Epithelial cell of esophagus (primary cell): ENCODE data around the gene GPR3.

ENCODE experiments used
- DNase-seq: peaks from one replicate; pipeline ENCODE4 v3.0.0; 2010; ENCODE audit warnings: low read depth
- H3K4me3 ChIP-seq: 2 replicates; pipeline ENCODE4 v1.5.1; 2011; ENCODE audit warnings: mild to moderate bottlenecking, low read length, control low read depth
- TF ChIP-seq, protein P1 (sequence below): IDR thresholded peaks from 2 replicates; pipeline ENCODE4 v1.5.1; 2011; ENCODE audit warnings: low read depth, mild to moderate bottlenecking, low read length, control low read depth, inconsistent platforms; ENCODE audit not compliant: insufficient read depth; ENCODE audit errors: missing control alignments

GPR3 gene

GRCh38 chr1:27393641-27394281 lies 1.3 kb downstream of the GPR3 start:
- no peak overlapping the region for H3K4me3 ChIP-seq
- TF ChIP-seq, protein P1, sequence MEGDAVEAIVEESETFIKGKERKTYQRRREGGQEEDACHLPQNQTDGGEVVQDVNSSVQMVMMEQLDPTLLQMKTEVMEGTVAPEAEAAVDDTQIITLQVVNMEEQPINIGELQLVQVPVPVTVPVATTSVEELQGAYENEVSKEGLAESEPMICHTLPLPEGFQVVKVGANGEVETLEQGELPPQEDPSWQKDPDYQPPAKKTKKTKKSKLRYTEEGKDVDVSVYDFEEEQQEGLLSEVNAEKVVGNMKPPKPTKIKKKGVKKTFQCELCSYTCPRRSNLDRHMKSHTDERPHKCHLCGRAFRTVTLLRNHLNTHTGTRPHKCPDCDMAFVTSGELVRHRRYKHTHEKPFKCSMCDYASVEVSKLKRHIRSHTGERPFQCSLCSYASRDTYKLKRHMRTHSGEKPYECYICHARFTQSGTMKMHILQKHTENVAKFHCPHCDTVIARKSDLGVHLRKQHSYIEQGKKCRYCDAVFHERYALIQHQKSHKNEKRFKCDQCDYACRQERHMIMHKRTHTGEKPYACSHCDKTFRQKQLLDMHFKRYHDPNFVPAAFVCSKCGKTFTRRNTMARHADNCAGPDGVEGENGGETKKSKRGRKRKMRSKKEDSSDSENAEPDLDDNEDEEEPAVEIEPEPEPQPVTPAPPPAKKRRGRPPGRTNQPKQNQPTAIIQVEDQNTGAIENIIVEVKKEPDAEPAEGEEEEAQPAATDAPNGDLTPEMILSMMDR = no peak

GRCh38 chr1:27394282-27394658 lies 1.8 kb downstream of the GPR3 start:
- H3K4me3 ChIP-seq = no peak overlapping the region
- DNase-seq = no peak
- TF ChIP-seq, protein P1 = no peak

More at GRCh38 chr1:27393641-27394281, 1.3 kb downstream of the GPR3 start:
- no peak for DNase-seq

DNA sequence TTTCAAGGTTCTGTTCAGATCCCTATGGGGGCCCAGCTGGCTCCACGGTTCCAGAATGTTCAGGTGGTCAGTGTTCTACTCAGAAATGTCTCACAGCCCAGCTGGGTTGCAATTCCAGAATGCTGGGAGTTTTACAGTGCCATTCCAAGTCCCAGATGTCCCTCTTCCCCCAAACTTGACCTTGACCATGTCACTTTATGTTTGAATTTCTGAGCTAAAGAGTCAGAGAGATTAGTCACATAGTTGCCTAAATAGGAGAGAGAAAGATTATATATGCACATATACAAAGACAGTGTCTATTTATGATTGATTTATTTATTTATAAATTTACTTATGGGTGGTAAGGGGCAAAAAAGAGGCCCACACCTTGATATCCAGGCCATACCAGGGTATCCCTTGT lies 2.5 kb downstream of the GPR3 start:
- no peak overlapping the region for H3K4me3 ChIP-seq
- DNase-seq = no peak
- TF ChIP-seq, protein P1 = no peak

DNA sequence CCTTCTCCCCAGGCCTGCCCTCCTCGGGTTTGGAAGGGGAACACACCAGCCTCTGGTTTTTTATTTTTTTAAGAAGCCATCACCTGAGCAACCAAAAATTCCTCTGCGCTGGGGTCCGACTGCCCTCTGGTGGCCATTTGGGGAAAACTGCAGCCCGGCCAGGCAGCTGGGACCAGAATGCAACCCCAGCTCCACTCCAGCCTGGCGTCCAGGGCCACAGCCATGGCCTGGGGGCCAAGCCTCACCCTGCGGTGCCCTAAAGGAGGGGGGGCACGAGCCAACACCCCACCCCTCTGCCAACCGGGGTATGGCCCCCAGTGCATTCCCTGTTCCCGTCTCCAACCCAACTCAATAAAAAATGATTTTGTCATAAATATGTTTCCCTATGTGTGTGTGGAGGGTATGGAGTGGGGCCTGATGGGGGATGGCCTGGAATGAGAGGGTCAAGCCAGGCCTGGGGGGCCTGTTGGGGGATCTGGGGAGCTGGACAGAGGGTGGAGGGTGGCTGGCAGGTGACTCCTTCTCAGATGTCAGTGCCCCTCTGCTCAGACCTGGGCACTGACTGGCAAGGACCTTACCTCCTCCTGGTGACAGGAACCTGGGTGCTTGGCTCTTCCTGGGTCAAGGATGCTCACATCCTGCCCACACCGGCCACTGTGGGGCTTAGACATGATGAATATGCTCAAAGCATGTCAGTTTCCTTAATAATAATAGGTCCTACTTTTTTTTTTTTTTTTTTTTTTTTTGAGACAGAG lies 3.2 kb downstream of the GPR3 start:
- TF ChIP-seq, protein P1 = peak; percentile 92
- peak; percentile 67 for DNase-seq
- H3K4me3 ChIP-seq = no peak overlapping the region

DNA sequence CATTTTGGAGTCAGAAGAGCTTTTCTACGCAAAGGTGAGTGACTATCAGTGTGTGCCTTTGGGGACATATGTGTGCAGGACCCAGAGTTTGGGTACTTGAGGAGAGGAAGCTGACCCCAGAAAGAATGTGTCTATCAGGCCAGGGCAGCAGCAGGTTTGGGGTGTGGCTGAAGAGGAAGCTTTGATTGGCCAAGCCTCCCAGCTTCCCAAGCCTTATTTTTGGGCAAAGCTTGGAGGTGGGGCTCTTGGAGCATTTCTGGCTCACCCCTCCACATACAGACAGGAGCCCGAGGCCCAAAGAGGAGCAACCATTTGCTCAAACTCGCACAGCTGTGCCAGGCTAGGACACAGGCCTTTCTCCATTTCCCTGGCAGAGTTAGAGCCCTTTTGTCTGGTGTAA lies 4.7 kb downstream of the GPR3 start:
- DNase-seq = no peak
- H3K4me3 ChIP-seq = no peak overlapping the region
- TF ChIP-seq, protein P1 = no peak

DNA sequence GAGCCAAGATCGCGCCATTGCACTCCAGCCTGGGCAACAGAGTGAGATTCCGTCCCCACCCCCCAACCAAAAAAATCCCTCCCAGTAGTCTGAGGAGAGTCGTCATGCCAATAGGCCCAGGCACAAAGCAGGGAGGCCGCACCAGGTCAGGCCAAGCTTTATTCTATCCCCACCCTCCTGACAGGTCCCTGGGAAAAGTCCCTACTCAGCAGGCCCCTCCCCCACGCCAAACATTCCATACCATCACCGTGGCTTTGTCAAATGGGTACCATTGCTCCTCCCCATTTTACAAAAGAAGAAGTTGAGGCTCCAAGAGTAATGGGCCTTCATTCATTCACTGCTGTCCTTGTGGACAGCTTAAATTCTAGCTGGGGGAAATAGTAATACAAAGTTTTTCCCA lies 5.3 kb downstream of the GPR3 start:
- TF ChIP-seq, protein P1 = no peak
- H3K4me3 ChIP-seq = no peak overlapping the region
- DNase-seq = no peak
